HepG2 (cell line): ENCODE data around the gene MCAT.

Experiments used
- AKAP8 ChIP-seq: sonication (generic); formaldehyde crosslinking; IDR thresholded peaks from 2 replicates; pipeline ENCODE4 v1.5.1; 2020; ENCODE audit warnings: mild to moderate bottlenecking, missing genetic modification reagents
- CTCF ChIP-seq: sonication (generic); formaldehyde crosslinking; IDR thresholded peaks from 2 replicates; pipeline ENCODE4 v1.5.0; 2020; ENCODE audit warnings: mild to moderate bottlenecking, missing genetic modification reagents, moderate library complexity
- HNF1A ChIP-seq, 2 experiments: sonication (generic) in 1 of 2; formaldehyde crosslinking in 1 of 2; IDR thresholded peaks; 2 replicates each; pipeline versions ENCODE4 v1.4.0 to v1.6.1; 2016 to 2020; ENCODE audit warnings: borderline replicate concordance in 1 of 2, low read depth in 1 of 2, mild to moderate bottlenecking in 1 of 2, missing genetic modification reagents in 1 of 2
- HNRNPL ChIP-seq: fragments of 200-400 bp; formaldehyde crosslinking; IDR thresholded peaks from 2 replicates; pipeline ENCODE4 v1.6.1; 2017; ENCODE audit warnings: mild to moderate bottlenecking, low read depth, low read length
- SRF ChIP-seq: IDR thresholded peaks from 2 replicates; pipeline ENCODE4 v1.6.1; 2011; ENCODE audit warnings: mild to moderate bottlenecking, low read depth, low read length, moderate library complexity
- TGIF2 ChIP-seq: IDR thresholded peaks from 2 replicates; pipeline ENCODE4 v1.6.1; 2016; ENCODE audit warnings: control low read depth, missing compliant biosample characterization
- ZBTB14 ChIP-seq: sonication (generic); formaldehyde crosslinking; IDR thresholded peaks from 2 replicates; pipeline ENCODE4 v1.4.0; 2020; ENCODE audit warnings: missing genetic modification reagents
- ZNF280D ChIP-seq: sonication (generic); formaldehyde crosslinking; IDR thresholded peaks from 2 replicates; pipeline ENCODE4 v1.5.1; 2020; ENCODE audit warnings: mild to moderate bottlenecking, missing genetic modification reagents
- ZNF776 ChIP-seq: sonication (generic); formaldehyde crosslinking; IDR thresholded peaks from 2 replicates; pipeline ENCODE4 v1.4.0; 2020; ENCODE audit warnings: mild to moderate bottlenecking, missing genetic modification reagents
- ZNF891 ChIP-seq: sonication (generic); formaldehyde crosslinking; IDR thresholded peaks from 2 replicates; pipeline ENCODE4 v1.5.0; 2020; ENCODE audit warnings: mild to moderate bottlenecking, missing genetic modification reagents

GRCh38 chr22:43085658-43086606 lies 57.3 kb downstream of the MCAT start:
- TF ChIP-seq CTCF (CRISPR knock-in tag) (no peak), SRF (no peak), ZNF776 (CRISPR knock-in tag) (no peak), ZBTB14 (CRISPR knock-in tag) (no peak), HNF1A (IDR thresholded peaks at IDR 0.05; ENCODE audit: low read depth) (no peak), HNF1A (CRISPR knock-in tag; IDR thresholded peaks at IDR 0.05; ENCODE audit: borderline replicate concordance) (no peak), AKAP8 (no peak), ZNF891 (CRISPR knock-in tag) (no peak), TGIF2 (CRISPR knock-in tag) (no peak), ZNF280D (no peak), HNRNPL (no peak)
